ENCODE measurements around the gene MMP19. TPM values are rescaled to one million over a fixed set of nuclear protein-coding genes. Genes with fewer than 3 reads are reported as not detected.
"Not testable (repeated sequence)": the region's sequence is repeated elsewhere in the genome, so short reads cannot be mapped to it uniquely, and the experiment has no call there.

Gene MMP19
- polyA plus RNA-seq, 4 donors: 0.69 to 1.2 (median 1.0) TPM

DNA sequence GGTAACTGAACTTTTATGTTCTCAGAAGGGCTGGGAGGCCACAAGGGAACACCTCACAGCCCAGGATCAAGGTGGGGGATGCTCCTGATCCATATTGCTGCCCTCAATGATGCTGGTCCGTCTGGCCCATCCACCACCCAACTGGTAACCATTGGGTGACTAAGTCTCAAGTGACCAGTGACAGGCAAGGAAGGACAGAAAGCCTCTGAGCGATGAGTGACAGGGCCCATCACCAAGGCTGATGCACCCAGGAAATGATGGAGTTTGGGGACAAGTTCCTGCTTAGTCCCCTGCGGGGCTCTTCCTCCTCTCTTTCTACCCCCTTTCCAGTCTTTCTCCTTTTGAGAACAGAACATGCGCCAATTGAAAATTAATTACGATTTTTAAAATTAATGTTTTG is 2.6 kb upstream of the MMP19 start:
- no peak for DNase-seq (ENCODE audit: low read depth in 4 of 4, low spot score in 2 of 4)

DNA sequence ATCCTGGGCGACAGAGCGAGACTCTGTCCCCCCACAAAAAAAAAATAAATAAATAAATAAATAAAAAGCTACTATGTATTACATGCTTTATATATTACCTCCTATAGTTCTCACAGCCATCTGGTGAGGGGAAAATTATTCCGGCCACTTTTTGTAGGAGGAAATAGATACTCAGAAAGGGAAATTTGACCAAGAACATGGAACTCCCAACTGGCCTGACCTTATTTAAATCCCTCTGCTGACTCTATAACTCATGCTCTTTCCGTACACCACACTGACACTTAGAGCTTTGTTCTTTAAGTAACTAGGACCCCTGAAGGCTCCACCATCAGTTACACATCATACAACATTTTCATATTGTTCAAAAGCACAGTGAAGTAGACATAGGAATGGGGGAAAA is 2.2 kb upstream of the MMP19 start:
- DNase-seq (ENCODE audit: low read depth in 4 of 4, low spot score in 2 of 4): no peak

DNA sequence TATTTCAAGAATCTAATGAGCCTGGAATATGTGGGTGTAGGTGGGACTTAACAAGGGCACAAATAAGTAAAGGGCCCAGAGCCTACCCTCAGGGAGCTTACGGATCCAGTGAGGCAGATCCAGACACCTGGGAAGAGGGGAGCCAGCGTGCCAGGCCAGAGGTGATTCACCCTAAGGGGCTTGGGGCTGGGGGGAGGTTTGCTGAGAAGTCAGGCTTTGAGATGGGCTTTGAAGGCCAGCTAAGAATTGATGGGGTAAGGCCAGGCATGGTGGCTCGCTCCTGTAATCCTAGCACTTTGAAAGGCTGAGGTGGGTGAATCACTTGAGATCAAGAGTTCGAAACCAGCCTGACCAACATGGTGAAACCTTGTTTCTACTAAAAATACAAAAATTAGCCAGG is 695 bp upstream of the MMP19 start:
- no peak for DNase-seq (ENCODE audit: low read depth in 4 of 4, low spot score in 2 of 4)

DNA sequence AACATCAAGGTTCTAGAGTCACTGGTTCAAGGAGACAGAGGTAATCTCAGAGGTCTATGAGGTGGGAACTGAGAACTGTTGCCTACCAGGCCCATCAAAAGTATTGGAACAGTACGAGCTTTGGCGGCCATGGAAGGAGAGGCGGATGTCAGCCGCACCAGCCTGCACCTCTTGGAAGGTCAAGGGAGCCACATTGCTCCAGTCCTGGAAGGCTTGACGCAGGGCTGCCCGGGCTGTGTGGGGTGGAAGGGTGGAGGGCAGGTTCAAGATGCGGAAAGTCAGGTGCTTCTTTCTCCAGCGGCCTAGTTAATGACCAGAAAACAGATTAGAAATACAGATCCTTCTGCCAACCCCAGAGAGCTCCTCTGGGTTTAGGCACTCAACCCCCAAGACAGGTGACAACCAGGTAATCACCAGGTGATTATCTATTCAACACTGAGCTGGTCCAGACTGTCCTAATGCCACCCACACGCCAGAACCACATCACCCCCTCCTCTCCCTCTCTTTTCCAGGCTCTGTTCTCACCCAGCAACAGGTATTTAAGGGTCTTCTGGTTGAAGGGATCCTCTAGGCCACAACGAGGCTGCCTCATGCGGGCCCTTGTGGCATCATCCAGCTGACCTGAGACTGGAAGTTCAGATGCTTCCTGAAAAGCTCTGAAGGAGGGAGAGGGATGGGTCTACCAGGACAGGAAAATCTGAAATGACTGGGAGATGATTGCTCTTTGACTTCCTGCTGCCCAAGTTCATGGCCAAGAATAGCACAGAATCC is 2.0 kb downstream of the MMP19 start:
- DNase-seq (ENCODE audit: low read depth in 4 of 4, low spot score in 2 of 4): no peak

DNA sequence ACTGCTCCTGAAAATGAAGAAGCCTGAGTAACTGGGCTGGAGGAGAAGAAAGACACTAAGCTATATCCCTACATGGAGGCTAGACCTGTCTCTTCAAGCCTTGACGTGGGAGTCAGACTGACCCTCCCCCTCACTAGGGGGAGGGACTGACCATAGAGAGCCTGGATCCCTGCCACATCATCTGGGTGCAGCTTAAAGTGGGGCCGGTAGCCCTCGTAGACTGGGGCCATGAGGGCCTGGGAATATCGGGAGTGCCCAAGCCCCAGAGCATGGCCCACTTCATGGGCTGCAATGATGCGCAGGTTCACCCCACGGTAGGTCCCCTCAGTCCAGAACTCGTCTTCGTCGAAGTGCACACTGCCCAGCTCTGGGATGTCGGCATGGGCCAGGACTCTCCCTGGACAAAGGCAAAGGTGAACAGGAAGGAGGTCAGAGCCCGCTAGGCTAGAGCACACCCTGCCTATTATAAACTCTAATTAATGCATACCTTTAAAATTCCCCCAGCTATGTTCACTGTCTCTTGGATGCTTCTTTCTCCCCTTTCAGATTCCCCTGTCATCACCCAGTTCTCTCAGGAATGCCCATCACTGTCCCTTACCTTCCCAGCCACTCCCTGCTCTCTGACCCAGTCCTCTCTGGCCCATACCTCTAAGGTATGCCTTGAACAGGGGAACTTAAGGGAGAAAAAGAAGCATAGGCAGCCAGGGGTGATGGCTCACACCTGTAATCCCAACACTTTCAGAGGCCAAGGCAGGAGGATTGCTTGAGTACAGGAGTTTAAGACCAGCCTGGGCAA is 3.2 kb downstream of the MMP19 start:
- DNase-seq (ENCODE audit: low read depth in 4 of 4, low spot score in 2 of 4): no peak

DNA sequence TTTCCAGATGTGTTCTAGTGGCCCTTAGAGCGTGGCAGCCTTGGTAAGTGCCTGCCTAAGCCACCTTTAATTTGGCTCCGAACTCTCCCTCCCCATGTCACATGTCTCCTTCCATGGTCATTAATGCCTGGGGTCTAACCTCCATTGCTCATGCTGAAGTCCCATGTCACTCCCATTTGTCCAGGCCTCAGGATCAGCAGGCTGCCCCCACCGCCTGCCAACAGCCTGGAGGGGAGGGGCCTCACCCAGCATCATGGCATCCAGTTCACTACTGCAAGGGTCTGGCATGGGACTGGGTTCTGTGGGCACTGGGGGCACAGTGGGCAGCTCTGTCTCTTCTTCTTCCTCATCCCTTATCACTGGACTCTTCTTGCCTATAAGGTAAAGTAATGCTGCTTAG is 4.4 kb downstream of the MMP19 start:
- no peak for DNase-seq (ENCODE audit: low read depth in 4 of 4, low spot score in 2 of 4)

DNA sequence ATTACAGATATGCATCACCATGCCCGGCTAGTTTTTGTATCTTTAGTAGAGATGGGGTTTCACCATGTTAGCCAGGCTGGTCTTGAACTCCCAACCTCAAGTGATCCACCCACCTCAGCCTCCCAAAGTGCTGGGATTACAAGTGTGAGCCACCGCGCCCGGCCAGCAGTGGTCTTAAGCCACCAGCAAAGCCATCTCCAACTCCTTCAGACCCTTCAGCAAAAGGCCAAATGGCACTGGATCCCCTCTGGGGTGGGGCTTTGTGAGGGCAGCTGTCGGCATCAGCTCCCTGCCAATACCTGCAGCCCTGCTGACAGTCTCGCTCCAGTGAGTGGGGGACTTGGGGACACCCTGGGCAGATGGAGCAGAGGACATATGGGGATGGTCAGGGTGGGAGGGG is 8.3 kb downstream of the MMP19 start:
- not testable (repeated sequence) for DNase-seq (ENCODE audit: low read depth in 4 of 4, low spot score in 2 of 4)

DNA sequence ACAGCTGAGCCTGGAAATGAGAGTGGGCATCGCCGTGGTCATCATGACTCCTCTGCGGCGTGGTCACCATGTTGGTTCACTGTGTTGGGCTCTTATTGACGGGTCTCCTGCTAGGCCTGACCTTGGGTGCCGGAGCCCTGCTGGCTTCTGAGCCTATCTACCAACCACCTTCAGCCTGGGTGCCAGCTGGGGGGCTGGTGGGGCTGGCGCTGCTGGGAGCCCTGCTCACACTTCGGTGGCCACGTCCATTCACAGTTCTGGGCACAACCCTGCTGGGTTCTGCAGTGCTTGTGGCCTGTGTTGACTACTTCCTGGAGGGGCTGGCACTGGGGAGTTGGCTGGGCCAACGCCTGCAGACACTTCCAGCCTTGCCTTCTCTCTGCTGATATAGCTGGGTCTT is 9.7 kb downstream of the MMP19 start:
- no peak for DNase-seq (ENCODE audit: low read depth in 4 of 4, low spot score in 2 of 4)

DNA sequence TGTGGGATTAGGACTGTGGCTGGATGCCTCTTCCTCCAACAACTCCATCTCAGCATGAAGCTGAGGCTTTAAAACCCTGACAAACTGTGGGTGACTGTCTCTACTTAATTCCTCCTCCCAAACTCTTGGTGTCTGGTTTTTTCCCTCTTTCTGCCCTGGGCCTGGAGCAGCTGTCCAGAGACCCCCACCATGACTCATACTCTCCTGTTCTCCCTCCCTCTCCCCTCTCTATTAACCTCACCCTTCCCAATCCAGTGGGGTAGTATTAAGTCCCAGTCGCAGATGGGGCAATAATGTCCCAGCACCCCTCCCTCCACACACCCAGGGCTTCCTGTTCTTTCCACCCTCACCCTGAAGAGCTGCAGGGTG is 11.3 kb downstream of the MMP19 start:
- no peak for DNase-seq (ENCODE audit: low read depth in 4 of 4, low spot score in 2 of 4)

DNA sequence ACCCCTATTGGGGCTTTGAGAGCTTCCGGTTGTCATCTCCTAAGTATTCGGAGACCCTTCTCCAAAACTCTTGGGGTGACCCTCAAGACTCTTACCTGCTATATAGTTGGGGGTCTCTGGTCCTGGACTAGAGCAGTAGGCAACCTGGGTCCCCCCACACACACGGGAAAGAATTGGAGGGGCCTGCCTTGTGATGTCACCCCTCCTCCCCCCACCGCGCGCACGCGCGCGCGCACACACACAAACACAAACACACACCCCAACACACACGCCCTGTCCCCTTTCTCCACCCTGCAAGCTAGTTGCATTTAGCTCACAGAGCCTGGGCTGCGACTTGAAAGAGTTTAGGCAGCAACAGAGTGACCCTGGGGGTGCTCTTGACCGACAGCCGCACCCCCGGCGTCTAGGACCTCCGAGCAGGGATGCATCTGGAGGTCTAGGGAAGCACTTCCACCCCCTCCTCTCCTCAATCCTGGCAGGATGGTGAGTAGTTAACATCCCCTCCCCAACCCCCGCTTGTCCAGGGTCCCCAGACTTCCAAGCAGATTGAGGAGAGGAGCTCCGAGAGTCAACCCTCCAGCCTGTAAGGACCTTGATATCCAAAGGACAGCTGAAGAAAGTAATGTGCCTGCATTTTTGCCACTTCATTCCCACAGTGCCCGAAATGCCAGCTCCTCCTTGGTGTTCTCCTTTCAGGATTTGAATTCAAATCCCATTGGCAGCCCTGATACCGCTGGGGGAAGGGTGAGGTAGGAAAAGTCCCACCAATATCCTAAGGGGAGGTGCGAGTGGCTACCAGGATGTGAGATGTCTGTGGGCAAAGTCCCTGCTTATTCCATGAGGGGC is 11.9 kb downstream of the MMP19 start:
- DNase-seq (ENCODE audit: low read depth in 4 of 4, low spot score in 2 of 4): peak; percentile 82 to 94 (median 90)

DNA sequence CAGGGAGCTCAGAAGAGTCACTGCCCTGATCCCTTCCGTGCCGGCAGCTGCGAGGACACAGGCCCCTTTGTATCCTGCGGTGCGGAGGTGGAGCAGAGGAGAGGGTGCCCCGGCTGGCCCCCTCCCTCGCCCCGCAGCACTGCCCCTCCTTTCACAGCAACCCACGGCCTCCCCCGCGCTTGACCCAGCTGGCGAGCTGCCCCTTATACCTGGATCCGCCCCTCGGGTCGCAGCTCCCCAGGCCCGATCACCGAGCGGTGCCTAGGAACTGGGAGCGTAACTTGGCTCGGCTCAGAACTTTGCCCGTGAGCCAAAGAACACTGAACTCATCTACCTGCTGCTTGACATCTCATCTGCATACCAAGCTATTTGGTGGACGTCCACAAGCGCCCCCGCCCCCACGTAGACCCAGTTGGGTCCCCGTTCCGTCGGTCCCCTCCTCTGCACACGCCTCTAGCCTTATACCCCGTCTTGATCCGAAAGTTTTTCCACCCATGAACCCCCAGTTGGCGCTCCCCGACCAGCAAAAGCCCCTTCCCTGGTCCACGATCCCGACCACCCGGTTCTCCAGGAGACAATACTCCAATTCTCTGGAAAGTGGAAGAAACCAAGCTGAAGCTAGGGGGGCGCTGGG is 12.7 kb downstream of the MMP19 start:
- DNase-seq (ENCODE audit: low read depth in 4 of 4, low spot score in 2 of 4): peak in 3 of 4 donors; percentile 25 to 39 (median 28)

DNA sequence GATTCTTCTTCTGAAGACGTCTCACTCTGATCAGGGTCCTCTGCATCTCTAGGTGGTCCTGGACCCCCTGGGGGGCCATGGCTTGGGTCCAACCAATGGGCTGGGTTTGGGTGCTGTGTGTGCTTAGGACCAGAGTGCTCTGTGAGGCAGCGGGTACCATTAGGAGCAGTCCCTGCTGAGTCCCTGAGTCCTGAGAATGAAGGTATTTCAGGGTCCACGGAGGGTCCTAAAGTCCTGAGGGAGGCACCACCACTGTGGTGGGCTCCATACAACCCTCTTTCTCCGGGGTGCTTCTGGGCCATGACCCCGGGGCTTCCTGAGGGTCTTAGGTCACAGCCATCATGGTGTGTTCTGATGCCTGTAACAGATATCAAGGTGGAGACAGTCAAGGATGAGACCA is 14.4 kb downstream of the MMP19 start:
- DNase-seq (ENCODE audit: low read depth in 4 of 4, low spot score in 2 of 4): no peak

DNA sequence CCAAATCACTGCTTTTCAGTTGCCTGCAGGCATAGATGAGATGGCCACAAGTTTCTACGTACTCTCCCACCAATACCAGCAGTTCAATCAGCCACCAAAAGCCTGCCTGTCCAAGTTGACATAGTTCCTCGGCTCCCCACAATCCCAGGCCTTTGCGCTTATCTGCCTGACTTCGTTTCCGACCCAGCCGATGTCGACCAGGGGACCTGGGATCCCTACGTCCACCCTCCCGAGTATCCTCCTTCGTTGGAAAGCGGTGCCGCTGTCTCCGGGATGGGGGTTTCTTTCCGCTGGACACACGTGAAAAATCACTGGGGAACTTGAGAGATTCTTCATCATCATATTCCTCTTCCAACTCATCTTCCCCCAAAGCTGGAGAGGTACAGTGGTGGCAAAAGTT is 14.9 kb downstream of the MMP19 start:
- DNase-seq (ENCODE audit: low read depth in 4 of 4, low spot score in 2 of 4): no peak

DNA sequence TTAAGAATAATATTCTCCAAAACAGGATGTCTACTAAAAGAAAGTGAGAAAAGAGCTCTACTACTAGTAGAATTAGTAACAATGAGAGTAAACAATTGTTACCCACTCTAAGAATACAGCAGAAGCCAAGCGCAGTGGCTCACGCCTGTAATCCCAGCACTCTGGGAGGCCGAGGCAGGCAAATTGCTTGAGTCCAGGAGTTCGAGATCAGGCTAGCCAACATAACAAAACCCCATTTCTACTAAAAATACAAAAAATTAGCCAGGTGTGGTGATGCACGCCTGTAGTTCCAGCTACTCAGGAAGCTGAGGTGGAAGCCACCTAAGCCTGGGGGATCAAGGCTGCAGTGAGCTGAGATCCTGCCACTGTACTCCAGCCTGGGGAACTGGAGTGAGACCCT is 18.0 kb downstream of the MMP19 start:
- DNase-seq (ENCODE audit: low read depth in 4 of 4, low spot score in 2 of 4): no peak

DNA sequence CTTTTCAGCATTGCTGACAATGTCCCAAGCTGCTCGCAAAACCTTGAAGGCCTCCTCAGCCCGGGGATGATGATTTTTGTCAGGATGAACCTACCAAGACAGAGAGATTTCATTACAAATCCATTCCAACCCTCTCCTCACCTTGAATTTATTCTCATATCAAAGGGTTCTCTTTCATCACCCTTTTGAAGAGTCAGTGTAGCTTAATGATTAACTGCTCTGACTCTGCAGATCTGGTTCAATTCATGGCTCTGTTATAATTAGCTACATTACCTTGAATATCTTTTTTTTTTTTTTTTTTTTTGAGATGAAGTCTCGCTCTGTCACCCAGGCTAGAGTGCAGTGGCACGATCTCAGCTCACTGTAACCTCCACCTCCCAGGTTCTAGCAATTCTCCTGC is 19.3 kb downstream of the MMP19 start:
- DNase-seq (ENCODE audit: low read depth in 4 of 4, low spot score in 2 of 4): no peak

DNA sequence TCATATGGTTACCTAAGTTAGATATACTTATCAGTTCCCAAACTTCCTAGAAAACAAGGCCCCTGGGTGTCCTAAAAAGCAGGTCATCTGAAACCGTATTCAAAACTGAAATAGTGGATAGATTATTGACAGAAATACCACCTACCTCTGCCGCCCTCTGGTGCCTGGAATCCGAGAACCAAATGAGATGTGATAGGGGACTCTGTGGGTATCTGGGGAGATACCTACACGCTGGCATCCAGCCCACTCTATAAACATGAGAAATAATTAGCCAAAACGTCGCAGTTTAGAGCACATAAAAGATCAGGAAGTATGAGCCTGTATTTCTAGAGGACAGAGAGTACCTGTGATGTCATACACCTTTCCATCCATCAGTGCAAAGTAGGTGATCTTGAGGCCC is 20.5 kb downstream of the MMP19 start:
- no peak for DNase-seq (ENCODE audit: low read depth in 4 of 4, low spot score in 2 of 4)

DNA sequence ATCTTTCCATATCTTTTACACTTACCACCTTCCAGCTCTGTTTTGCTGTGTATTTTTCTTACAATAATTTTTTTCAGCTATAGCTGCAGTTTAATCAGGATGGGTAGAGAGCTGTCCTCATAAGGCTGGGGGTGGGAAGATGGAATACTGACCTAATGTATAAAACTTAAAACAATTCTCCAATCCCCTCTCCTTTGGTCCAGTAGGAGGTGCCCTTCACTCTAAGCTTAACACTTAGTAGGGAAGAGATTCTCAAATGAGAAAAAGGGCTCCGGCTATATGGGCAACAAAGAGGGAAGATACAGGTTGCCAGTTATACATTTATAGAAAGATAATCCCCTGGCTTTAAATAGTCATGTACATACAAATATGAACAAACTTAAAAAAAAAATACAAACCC is 22.1 kb downstream of the MMP19 start:
- DNase-seq (ENCODE audit: low read depth in 4 of 4, low spot score in 2 of 4): no peak

DNA sequence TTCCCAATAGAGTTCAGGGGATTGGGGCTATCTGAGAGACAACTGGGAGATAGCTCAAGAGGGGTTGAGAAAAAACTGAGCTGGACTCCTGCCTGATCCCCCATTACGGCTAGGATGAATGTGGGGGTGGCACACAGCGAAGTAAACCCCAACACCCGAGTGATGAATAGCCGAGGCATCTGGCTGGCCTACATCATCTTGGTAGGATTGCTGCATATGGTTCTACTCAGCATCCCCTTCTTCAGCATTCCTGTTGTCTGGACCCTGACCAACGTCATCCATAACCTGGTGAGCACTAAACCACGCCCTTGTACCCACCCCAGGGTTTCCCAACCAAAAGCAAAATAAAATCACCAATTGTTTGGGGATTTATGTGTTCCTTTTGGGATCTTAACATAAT is 23.9 kb downstream of the MMP19 start:
- DNase-seq (ENCODE audit: low read depth in 4 of 4, low spot score in 2 of 4): no peak

DNA sequence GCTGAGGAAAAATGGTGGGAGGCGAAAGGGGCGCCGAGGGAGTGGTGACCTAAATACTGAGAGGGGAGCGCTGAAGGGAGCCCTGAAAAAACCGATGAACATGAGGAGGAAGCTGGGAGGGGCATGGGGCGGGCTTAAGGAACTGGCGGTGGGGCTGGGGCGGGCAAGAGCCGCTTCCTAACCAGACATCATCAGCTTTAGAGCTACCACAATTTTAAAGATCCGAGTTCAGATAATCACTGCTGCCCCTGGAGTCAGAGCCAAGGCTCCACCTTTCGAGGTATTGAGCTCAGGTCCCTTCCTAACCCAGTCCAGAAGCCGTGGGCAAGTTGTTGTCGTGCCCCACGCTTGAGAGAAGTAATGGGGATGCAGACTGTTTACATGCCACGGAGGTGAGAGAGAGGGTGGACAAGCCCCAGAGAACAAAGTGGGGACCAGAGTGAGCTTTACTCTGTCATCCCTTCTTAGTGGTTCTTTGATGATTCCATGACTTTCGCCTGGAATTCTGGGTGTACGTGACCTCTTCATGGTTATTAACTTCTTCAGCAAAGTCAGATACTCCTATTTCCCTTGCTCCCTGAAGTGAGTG is 24.5 kb downstream of the MMP19 start:
- no peak for DNase-seq (ENCODE audit: low read depth in 4 of 4, low spot score in 2 of 4)

DNA sequence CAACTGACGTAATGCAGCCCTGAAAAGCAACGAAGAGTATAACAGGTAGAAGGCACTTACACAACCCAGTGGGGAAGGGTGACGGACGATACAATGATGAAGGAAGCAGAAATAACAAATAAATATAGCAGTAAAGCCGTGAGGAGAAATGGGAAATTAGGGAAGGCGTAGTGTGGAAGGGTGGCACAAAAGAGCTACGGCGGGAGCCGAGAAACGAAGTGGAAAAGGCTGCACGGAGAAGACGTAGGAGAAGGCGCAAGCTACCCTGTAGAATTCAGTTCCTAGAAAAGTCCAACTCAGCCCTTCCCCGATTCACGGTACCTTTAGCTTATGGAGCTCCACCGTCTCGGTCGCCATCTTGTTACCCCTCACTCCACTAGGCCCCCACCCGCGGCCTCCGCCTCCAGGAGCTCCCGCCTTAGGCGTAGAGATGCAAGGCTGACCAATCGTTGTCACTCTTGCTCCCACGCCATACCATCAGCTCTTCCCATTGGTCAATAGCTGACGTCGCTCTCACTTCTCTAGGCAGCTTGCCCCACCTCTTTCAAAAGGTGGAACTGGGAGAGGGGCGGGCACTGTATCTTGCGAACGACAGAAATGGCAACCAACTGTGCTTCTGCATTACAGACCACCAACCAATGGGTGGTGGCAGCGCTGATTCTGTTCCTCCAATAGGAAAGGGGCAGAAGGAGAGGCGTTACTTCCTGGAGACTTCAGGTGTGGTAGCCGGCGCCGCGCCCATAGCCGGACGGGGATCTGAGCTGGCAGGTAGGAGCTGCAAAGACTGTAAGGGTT is 25.2 kb downstream of the MMP19 start, which contains the start of the genes ORMDL2 and SARNP:
Gene ORMDL2, plus strand, starts transcription at position 697 of the 795 bp plus-strand sequence. CDS start 959 bp downstream, outside the sequence.
Gene SARNP, minus strand, starts transcription at position 380 of the 795 bp plus-strand sequence. Its CDS starts 23 bp downstream, at position 357.
- DNase-seq (ENCODE audit: low read depth in 4 of 4, low spot score in 2 of 4): peak; percentile 98 to 100 (median 99)

Data from left renal cortex interstitium (tissue), 4 donors.